ENCODE results near the gene STK38. TPM values are rescaled to one million over a fixed set of nuclear protein-coding genes. Genes with fewer than 3 reads are reported as not detected.
A peak's percentile ranks its signal among the peaks of the same experiment; 100 is the strongest.

Gene STK38
- total and polyA plus RNA-seq, 2 of the 4 experiments (the other 2 are of a cell fraction): 10.6 to 19.7 TPM

DNA sequence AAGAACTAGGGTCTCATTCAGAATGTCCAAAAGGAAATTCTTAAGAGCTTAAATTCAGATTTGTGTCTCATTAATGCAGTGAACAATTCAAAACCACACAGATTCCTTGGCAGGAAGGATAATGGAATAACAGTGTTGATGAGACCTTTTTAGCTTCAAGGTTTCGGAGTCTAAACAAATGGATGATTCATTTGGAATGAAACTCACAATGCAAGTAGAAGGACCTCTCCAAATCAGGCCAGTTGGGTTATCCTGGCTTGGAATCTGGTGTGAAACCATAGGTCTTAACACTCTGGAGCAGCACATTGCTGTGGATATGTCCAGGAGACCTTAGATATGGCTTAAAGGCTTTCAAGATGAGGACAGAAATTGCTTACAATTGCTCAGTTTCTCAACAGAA lies 59.6 kb downstream of the STK38 start:
- no peak overlapping the region for H2AK9ac ChIP-seq (replicated peaks; ENCODE audit: low read depth, low read length, poor library complexity)
- DNase-seq: peak; percentile 14
- no peak overlapping the region for H4K5ac ChIP-seq (ENCODE audit: low read depth, low read length)
- POLR2A ChIA-PET (ENCODE audit: unreplicated experiment): no interaction called here
- WGBS, 2 experiments (ENCODE audit: extremely low coverage in 2 of 2, insufficient read length in 1 of 2): no CpG with 5 or more reads among the region's 1 CpG
- no peak overlapping the region for H4K8ac ChIP-seq (ENCODE audit: low read depth in 2 of 2, low read length in 2 of 2)
- H3K14ac ChIP-seq (replicated peaks; ENCODE audit: low read depth, low read length): no peak overlapping the region
- no peak overlapping the region for H2AFZ ChIP-seq (replicated peaks; ENCODE audit: low read length, poor library complexity)
- in situ Hi-C loops (cut with MboI; ENCODE audit: low sequenced_read_pairs): no loop called here
- BruUV-seq (replicated peaks): no TSS peak
- dilution Hi-C loops (cut with HindIII; ENCODE audit: low sequenced_read_pairs, unreplicated experiment): no loop called here
- H3K36me3 ChIP-seq (ENCODE audit: control insufficient read depth, insufficient read depth, low read length): peaks cover 27% of the 10 kb centered on the region
- H3K9ac ChIP-seq (ENCODE audit: low read depth, low read length): no peak overlapping the region
- no peak overlapping the region for H3K27ac ChIP-seq (ENCODE audit: insufficient read depth, low read length)
- no peak overlapping the region for H3K18ac ChIP-seq (ENCODE audit: low read depth, low read length)
- no peak overlapping the region for H3K4me3 ChIP-seq (ENCODE audit: insufficient read depth, low read depth, low read length)
- no peak overlapping the region for H2BK15ac ChIP-seq (ENCODE audit: low read depth, low read length)
- ATAC-seq (ENCODE audit: low read depth): peak; percentile 17; the same call in 1 of the 2 replicates
- H3K56ac ChIP-seq (ENCODE audit: extremely low read depth, insufficient read depth, low read length): no peak overlapping the region
- H2AK5ac ChIP-seq (ENCODE audit: low read depth, low read length): no peak overlapping the region
- H4K91ac ChIP-seq (ENCODE audit: insufficient read depth, low read depth, low read length): no peak overlapping the region
- H2BK20ac ChIP-seq (ENCODE audit: low read depth, low read length): no peak overlapping the region
- no peak overlapping the region for H2BK120ac ChIP-seq (ENCODE audit: low read depth, low read length)
- H3K9me3 ChIP-seq (ENCODE audit: control insufficient read depth, insufficient read depth, low read length): no peaks in the 10 kb centered on the region
- CTCF ChIA-PET: interaction anchor here (1.1 kb wide), 1 partner anchor 15 kb away, joined by 3 read pairs; no protein-coding TSS in a partner anchor
- intact Hi-C loops (cut with micrococcal nuclease): loop anchor here (1.0 kb wide), 1 partner anchor 11 kb away; no protein-coding TSS in a partner anchor
- peaks cover 8% of the 10 kb centered on the region for H3K4me1 ChIP-seq (ENCODE audit: control insufficient read depth, insufficient read depth, low read length)
- no peak overlapping the region for H3K23ac ChIP-seq (ENCODE audit: low read depth, low read length)
- peaks cover 5 to 57% of the 10 kb centered on the region in 2 experiments; a peak in 2 of 4 replicates for H3K79me1 ChIP-seq (ENCODE audit: low read depth in 1 of 2, low read length in 2 of 2)
- peaks cover 19% of the 10 kb centered on the region; the same call in 1 of the 2 replicates for H4K20me1 ChIP-seq (ENCODE audit: insufficient read depth, low read length)
- H3K4ac ChIP-seq (ENCODE audit: low read depth, low read length): no peak overlapping the region
- peaks cover 15% of the 10 kb centered on the region for H3K9me1 ChIP-seq (ENCODE audit: insufficient read depth, low read length)
- no peaks in the 10 kb centered on the region for H3K27me3 ChIP-seq (ENCODE audit: control insufficient read depth, insufficient read depth, low read length)
- no peak overlapping the region; the same call in 1 of the 2 replicates for H3K4me2 ChIP-seq (ENCODE audit: low read depth, low read length)
- H2BK5ac ChIP-seq (ENCODE audit: low read depth, low read length, poor library complexity, severe bottlenecking): no peak overlapping the region
- no peak for TF ChIP-seq MAFK (IDR thresholded peaks at IDR 0.05; ENCODE audit: low read depth, low read length)
- no peak for TF ChIP-seq RCOR1 (IDR thresholded peaks at IDR 0.05; ENCODE audit: insufficient replicate concordance, low read length)
- TF ChIP-seq FOS (IDR thresholded peaks at IDR 0.05; ENCODE audit: low read depth, low read length): no peak
- TF ChIP-seq NFE2L2 (IDR thresholded peaks at IDR 0.05; ENCODE audit: low read depth, low read length): no peak
- TF ChIP-seq BHLHE40 (IDR thresholded peaks at IDR 0.05; ENCODE audit: low read depth, low read length): no peak
- no peak for TF ChIP-seq RAD21 (IDR thresholded peaks at IDR 0.05; ENCODE audit: low read length)
- no peak for TF ChIP-seq POLR2A (IDR thresholded peaks at IDR 0.05; ENCODE audit: low read depth, low read length)
- TF ChIP-seq MXI1 (IDR thresholded peaks at IDR 0.05; ENCODE audit: borderline replicate concordance, low read depth, low read length): no peak
- no peak for TF ChIP-seq SMC3 (IDR thresholded peaks at IDR 0.05; ENCODE audit: low read depth, low read length)
- TF ChIP-seq CHD1 (IDR thresholded peaks at IDR 0.05; ENCODE audit: low read depth, low read length): no peak
- TF ChIP-seq, protein P1, sequence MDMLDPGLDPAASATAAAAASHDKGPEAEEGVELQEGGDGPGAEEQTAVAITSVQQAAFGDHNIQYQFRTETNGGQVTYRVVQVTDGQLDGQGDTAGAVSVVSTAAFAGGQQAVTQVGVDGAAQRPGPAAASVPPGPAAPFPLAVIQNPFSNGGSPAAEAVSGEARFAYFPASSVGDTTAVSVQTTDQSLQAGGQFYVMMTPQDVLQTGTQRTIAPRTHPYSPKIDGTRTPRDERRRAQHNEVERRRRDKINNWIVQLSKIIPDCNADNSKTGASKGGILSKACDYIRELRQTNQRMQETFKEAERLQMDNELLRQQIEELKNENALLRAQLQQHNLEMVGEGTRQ (IDR thresholded peaks at IDR 0.05; ENCODE audit: low read depth, low read length): no peak
- no peak for TF ChIP-seq MAZ (IDR thresholded peaks at IDR 0.05; ENCODE audit: borderline replicate concordance, low read depth, low read length)
- no peak for TF ChIP-seq ELK1 (IDR thresholded peaks at IDR 0.05; ENCODE audit: borderline replicate concordance, low read depth, low read length)
- TF ChIP-seq, protein P2, sequence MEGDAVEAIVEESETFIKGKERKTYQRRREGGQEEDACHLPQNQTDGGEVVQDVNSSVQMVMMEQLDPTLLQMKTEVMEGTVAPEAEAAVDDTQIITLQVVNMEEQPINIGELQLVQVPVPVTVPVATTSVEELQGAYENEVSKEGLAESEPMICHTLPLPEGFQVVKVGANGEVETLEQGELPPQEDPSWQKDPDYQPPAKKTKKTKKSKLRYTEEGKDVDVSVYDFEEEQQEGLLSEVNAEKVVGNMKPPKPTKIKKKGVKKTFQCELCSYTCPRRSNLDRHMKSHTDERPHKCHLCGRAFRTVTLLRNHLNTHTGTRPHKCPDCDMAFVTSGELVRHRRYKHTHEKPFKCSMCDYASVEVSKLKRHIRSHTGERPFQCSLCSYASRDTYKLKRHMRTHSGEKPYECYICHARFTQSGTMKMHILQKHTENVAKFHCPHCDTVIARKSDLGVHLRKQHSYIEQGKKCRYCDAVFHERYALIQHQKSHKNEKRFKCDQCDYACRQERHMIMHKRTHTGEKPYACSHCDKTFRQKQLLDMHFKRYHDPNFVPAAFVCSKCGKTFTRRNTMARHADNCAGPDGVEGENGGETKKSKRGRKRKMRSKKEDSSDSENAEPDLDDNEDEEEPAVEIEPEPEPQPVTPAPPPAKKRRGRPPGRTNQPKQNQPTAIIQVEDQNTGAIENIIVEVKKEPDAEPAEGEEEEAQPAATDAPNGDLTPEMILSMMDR (conservative IDR thresholded peaks at IDR 0.05; ENCODE audit: low read depth, low read length): no peak
- TF ChIP-seq CEBPB (IDR thresholded peaks at IDR 0.05; ENCODE audit: low read depth, low read length): no peak
